HUES48 (cell line): ENCODE data around the gene ADGRG3.

Experiments
- H3K27ac ChIP-seq: one replicate; pipeline ENCODE4 v1.7.0; 2013; ENCODE audit warnings: low read depth, low read length, inconsistent platforms
- H3K27me3 ChIP-seq: 2 replicates; pipeline ENCODE4 v1.6.1; 2013; ENCODE audit warnings: mild to moderate bottlenecking, low read length; ENCODE audit not compliant: control insufficient read depth, insufficient read depth
- H3K36me3 ChIP-seq: 2 replicates; pipeline ENCODE4 v1.6.1; 2013; ENCODE audit warnings: low read length; ENCODE audit not compliant: control insufficient read depth, insufficient read depth
- H3K4me1 ChIP-seq: 2 replicates; pipeline ENCODE4 v1.6.1; 2013; ENCODE audit warnings: mild to moderate bottlenecking, low read length; ENCODE audit not compliant: control insufficient read depth, insufficient read depth
- H3K4me3 ChIP-seq: 2 replicates; pipeline ENCODE4 v1.5.1; 2013; ENCODE audit warnings: mild to moderate bottlenecking, low read depth, low read length
- H3K9ac ChIP-seq: 2 replicates; pipeline ENCODE4 v1.6.1; 2013; ENCODE audit warnings: mild to moderate bottlenecking, low read depth, low read length, moderate library complexity
- H3K9me3 ChIP-seq: 2 replicates; pipeline ENCODE4 v1.6.1; 2013; ENCODE audit warnings: low read length; ENCODE audit not compliant: control insufficient read depth, insufficient read depth

Gene ADGRG3

GRCh38 chr16:57642160-57643135 is 25.7 kb upstream of the ADGRG3 start:
- Histone ChIP-seq H3K27ac (no peak overlapping the region), H3K36me3 (no peaks in the 10 kb centered on the region), H3K27me3 (no peaks in the 10 kb centered on the region), H3K9ac (no peak overlapping the region), H3K9me3 (no peaks in the 10 kb centered on the region), H3K4me1 (peaks cover 3% of the 10 kb centered on the region), H3K4me3 (no peak overlapping the region)

- Histone ChIP-seq H3K4me3 (no peak overlapping the region), H3K9me3 (no peaks in the 10 kb centered on the region), H3K9ac (no peak overlapping the region), H3K4me1 (peaks cover 3% of the 10 kb centered on the region), H3K27me3 (no peaks in the 10 kb centered on the region), H3K27ac (no peak overlapping the region), H3K36me3 (no peaks in the 10 kb centered on the region)
Measured at GRCh38 chr16:57643147-57643874, 24.8 kb upstream of the ADGRG3 start.

GRCh38 chr16:57643910-57644309 is 24.2 kb upstream of the ADGRG3 start:
- Histone ChIP-seq H3K27ac (no peak overlapping the region), H3K36me3 (no peaks in the 10 kb centered on the region), H3K4me1 (peaks cover 3% of the 10 kb centered on the region), H3K9ac (no peak overlapping the region), H3K9me3 (no peaks in the 10 kb centered on the region), H3K4me3 (no peak overlapping the region), H3K27me3 (no peaks in the 10 kb centered on the region)

GRCh38 chr16:57644383-57645014 is 23.6 kb upstream of the ADGRG3 start:
- Histone ChIP-seq H3K27ac (no peak overlapping the region), H3K9me3 (no peaks in the 10 kb centered on the region), H3K36me3 (no peaks in the 10 kb centered on the region), H3K27me3 (no peaks in the 10 kb centered on the region), H3K4me3 (no peak overlapping the region), H3K4me1 (no peaks in the 10 kb centered on the region), H3K9ac (no peak overlapping the region)

GRCh38 chr16:57645169-57645568 is 22.9 kb upstream of the ADGRG3 start:
- H3K9ac ChIP-seq, result no peak overlapping the region
- no peak overlapping the region for H3K4me3 ChIP-seq
- no peaks in the 10 kb centered on the region for H3K4me1 ChIP-seq
- H3K9me3 ChIP-seq, result no peaks in the 10 kb centered on the region
- H3K27me3 ChIP-seq, result no peaks in the 10 kb centered on the region
- H3K27ac ChIP-seq, result no peak overlapping the region
- H3K36me3 ChIP-seq, result no peaks in the 10 kb centered on the region

- no peak overlapping the region for H3K9ac ChIP-seq
- no peaks in the 10 kb centered on the region for H3K27me3 ChIP-seq
- H3K27ac ChIP-seq, result no peak overlapping the region
- H3K4me3 ChIP-seq, result no peak overlapping the region
- H3K9me3 ChIP-seq, result no peaks in the 10 kb centered on the region
- no peaks in the 10 kb centered on the region for H3K4me1 ChIP-seq
- H3K36me3 ChIP-seq, result no peaks in the 10 kb centered on the region
Measured at GRCh38 chr16:57645691-57646387, 22.3 kb upstream of the ADGRG3 start.

GRCh38 chr16:57646388-57647039 is 21.6 kb upstream of the ADGRG3 start:
- Histone ChIP-seq H3K9ac (no peak overlapping the region), H3K36me3 (no peaks in the 10 kb centered on the region), H3K27ac (no peak overlapping the region), H3K27me3 (no peaks in the 10 kb centered on the region), H3K4me1 (no peaks in the 10 kb centered on the region), H3K9me3 (no peaks in the 10 kb centered on the region), H3K4me3 (no peak overlapping the region)

- Histone ChIP-seq H3K27ac (no peak overlapping the region), H3K9me3 (no peaks in the 10 kb centered on the region), H3K4me1 (no peaks in the 10 kb centered on the region), H3K9ac (no peak overlapping the region), H3K36me3 (no peaks in the 10 kb centered on the region), H3K4me3 (no peak overlapping the region), H3K27me3 (no peaks in the 10 kb centered on the region)
Measured at GRCh38 chr16:57647136-57647875, 20.8 kb upstream of the ADGRG3 start.

GRCh38 chr16:57648125-57648524 is 20.0 kb upstream of the ADGRG3 start:
- Histone ChIP-seq H3K9me3 (no peaks in the 10 kb centered on the region), H3K27ac (no peak overlapping the region), H3K9ac (no peak overlapping the region), H3K4me3 (no peak overlapping the region), H3K36me3 (no peaks in the 10 kb centered on the region), H3K4me1 (no peaks in the 10 kb centered on the region), H3K27me3 (no peaks in the 10 kb centered on the region)
